PC-9 (cell line): Measurements from ENCODE around the gene DCAF15.

ENCODE experiments used
- CTCF ChIP-seq: fragments of 200-600 bp; sonication (generic); conservative IDR thresholded peaks from 2 replicates; pipeline ENCODE4 v1.6.1; 2017; ENCODE audit warnings: mixed run types, antibody characterized with exemption, mild to moderate bottlenecking, moderate library complexity
- EZH2 ChIP-seq: fragments of 200-600 bp; sonication (generic); IDR thresholded peaks from 2 replicates; pipeline ENCODE4 v1.8.0; 2017; ENCODE audit warnings: antibody characterized with exemption, low read depth

DNA sequence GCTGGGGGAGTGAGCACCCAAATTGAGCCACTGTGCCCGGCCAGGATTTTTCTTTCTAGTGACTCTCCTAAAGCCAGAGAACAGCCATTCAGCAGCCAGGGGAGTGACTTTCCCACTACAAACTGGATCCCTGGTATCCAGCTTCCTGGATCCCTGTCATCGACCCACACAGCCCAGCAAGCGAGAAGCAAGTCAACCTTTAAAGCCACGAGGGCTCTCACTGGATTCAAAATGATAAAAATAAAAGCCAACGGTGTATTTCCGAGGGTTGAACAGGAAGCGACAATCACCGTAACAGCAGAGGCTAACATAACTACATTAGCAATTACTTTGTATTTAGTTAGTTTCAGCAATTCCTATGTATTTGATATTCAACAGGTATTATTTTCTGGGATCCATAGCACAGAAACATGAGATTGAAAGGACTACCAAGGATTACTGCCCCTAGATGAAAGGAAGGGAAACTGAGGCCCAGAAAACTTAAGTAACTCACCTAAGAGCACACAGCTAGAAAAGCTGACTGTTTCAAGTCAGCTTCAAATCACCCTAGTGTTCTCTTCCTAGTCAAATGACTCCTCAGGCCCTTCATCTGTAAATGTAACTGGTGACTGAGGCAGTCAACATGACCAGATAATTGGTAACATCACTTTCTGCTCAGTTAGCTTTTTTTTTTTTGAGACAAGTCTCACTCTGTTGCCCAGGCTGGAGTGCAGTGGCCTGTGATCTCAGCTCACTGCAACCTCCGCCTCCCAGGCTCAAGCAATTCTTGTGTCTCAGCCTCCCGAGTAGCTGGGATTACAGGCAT is 51.1 kb downstream of the DCAF15 start:
- TF ChIP-seq CTCF (no peak), EZH2 (no peak)
